ENCODE results near the gene UBL5. TPM values are rescaled to one million over a fixed set of nuclear protein-coding genes. Genes with fewer than 3 reads are reported as not detected.
A peak's percentile ranks its signal among the peaks of the same experiment; 100 is the strongest.
"Not testable (repeated sequence)": the region's sequence is repeated elsewhere in the genome, so short reads cannot be mapped to it uniquely, and the experiment has no call there.

The UBL5 gene
- total RNA-seq, 1 donor from 2014 or later, result 169 TPM

DNA sequence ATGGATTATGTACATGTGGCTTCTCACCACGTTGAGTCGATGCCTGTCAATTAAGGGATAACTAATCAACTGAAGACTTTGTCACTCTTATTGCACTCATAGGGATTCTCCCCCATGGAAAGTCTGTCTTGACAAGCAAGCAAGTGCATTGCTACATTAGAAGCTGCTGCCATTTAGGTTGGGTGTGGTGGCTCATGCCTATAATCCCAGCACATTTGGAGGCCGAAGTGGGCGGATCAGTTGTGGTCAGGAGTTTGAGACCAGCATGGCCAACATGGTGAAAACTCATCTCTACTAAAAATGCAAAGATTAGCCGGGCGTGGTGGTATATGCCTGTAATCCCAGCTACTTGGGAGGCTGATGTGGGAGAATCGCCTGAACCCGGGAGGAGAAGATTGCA, 40.9 kb upstream of the UBL5 start:
- no peak for DNase-seq (ENCODE audit: low spot score in 2 of 2)
- TF ChIP-seq, protein P1, sequence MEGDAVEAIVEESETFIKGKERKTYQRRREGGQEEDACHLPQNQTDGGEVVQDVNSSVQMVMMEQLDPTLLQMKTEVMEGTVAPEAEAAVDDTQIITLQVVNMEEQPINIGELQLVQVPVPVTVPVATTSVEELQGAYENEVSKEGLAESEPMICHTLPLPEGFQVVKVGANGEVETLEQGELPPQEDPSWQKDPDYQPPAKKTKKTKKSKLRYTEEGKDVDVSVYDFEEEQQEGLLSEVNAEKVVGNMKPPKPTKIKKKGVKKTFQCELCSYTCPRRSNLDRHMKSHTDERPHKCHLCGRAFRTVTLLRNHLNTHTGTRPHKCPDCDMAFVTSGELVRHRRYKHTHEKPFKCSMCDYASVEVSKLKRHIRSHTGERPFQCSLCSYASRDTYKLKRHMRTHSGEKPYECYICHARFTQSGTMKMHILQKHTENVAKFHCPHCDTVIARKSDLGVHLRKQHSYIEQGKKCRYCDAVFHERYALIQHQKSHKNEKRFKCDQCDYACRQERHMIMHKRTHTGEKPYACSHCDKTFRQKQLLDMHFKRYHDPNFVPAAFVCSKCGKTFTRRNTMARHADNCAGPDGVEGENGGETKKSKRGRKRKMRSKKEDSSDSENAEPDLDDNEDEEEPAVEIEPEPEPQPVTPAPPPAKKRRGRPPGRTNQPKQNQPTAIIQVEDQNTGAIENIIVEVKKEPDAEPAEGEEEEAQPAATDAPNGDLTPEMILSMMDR (IDR thresholded peaks at IDR 0.05), result no peak
- H3K4me1 ChIP-seq, result peaks cover 0 to 9% of the 10 kb centered on the region in 2 donors
- H3K27me3 ChIP-seq, result no peaks in the 10 kb centered on the region
- intact Hi-C loops (cut with DNase I), result loop anchor here (10.0 kb wide), 1 partner anchor 1862 kb away; the partner anchor contains the start of genes CTXN1 and SNAPC2
- H3K4me3 ChIP-seq, result peak overlapping the region in 1 of 2 donors; percentile 78
- no peaks in the 10 kb centered on the region for H3K9me3 ChIP-seq
- peak overlapping the region; percentile 98 for H3K27ac ChIP-seq
- H3K36me3 ChIP-seq, result no peaks in the 10 kb centered on the region

DNA sequence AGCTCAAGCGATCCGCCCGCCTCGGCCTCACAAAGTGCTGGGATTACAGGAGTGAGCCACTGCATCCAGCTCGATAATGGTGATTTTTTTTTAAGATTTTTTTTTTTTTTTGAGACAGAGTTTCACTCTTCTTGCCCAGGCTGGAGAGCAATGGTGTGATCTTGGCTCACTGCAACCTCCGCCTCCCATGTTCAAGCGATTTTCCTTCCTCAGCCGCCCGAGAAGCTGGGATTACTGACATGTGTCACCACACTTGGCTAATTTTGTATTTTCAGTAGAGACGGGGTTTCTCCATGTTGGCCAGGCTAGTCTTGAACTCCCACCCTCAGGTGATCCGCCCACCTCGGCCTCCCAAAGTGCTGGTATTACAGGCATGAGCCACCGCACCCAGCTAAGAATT, 39.1 kb upstream of the UBL5 start:
- H3K4me3 ChIP-seq; DNase-seq (ENCODE audit: low spot score in 2 of 2); H3K4me1 ChIP-seq; H3K36me3 ChIP-seq; H3K9me3 ChIP-seq; H3K27me3 ChIP-seq; H3K27ac ChIP-seq: not testable (repeated sequence)
- intact Hi-C loops (cut with DNase I), result loop anchor here (10.0 kb wide), 1 partner anchor 1864 kb away; the partner anchor contains the start of genes CTXN1 and SNAPC2

DNA sequence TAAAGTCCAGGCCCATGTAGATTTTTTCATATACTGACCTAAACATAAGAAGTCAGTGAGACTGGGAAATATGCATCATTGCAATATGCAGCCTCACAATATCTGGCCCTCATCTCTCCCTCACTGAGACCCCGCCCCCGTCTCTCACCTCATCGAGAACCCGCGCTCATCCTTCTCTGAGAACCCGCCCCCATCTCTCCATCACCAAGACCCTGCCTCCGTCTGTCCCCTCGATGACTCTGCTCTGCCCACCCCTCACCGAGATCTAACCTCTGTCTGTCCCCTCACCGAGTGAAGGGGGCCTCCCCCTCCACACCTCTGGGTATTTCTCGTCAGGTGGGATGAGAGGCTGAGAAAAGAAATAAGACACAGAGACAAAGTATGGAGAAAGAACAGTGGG, 38.7 kb upstream of the UBL5 start:
- TF ChIP-seq, protein P1 (IDR thresholded peaks at IDR 0.05), result no peak
- no peak overlapping the region for H3K27ac ChIP-seq
- intact Hi-C loops (cut with DNase I), result loop anchor here (10.0 kb wide), 1 partner anchor 1864 kb away; the partner anchor contains the start of genes CTXN1 and SNAPC2
- no peak for DNase-seq (ENCODE audit: low spot score in 2 of 2)
- no peak overlapping the region for H3K4me3 ChIP-seq
- H3K4me1 ChIP-seq, result peaks cover 0 to 9% of the 10 kb centered on the region in 2 donors
- no peaks in the 10 kb centered on the region for H3K9me3 ChIP-seq
- H3K36me3 ChIP-seq, result no peaks in the 10 kb centered on the region
- no peaks in the 10 kb centered on the region for H3K27me3 ChIP-seq

DNA sequence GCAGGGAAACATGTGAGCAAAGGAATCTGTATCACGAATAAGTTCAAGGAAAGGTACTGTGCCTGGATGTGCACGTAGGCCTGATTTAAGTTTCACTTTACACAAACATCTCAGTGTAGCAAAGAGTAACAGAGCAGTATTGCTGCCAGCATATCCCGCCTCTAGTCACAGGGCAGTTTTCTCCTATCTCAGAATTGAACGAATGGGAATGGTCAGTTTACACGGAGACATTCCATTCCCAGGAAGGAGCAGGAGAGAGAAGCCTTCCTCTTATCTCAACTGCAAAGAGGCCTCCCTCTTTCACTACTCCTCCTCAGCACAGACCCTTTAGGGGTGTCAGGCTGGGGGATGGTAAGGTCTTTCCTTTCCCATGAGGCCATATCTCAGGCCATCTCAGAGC, 38.1 kb upstream of the UBL5 start:
- H3K4me3 ChIP-seq; H3K36me3 ChIP-seq; DNase-seq (ENCODE audit: low spot score in 2 of 2); H3K9me3 ChIP-seq; H3K4me1 ChIP-seq; H3K27me3 ChIP-seq: not testable (repeated sequence)
- peak overlapping the region; percentile 15 to 46 for H3K27ac ChIP-seq
- intact Hi-C loops (cut with DNase I), result loop anchor here (10.0 kb wide), 1 partner anchor 1865 kb away; the partner anchor contains the start of genes CTXN1 and SNAPC2

DNA sequence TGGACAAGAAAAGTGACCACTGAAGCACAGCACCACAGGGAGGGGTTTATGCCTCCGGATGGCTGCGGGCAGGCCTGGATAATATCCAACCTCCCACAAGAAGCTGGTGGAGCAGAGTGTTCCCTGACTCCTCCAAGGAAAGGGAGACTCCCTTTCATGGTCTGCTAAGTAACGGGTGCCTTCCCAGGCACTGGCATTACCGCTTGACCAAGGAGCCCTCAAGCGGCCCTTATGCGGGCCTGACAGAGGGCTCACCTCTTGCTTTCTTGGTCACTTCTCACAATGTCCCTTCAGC, 36.7 kb upstream of the UBL5 start:
- DNase-seq (ENCODE audit: low spot score in 2 of 2), result not testable (repeated sequence)
- Histone ChIP-seq H3K4me3 (peak overlapping the region in 1 of 2 donors; percentile 91), H3K27ac (peak overlapping the region; percentile 76 to 97)

DNA sequence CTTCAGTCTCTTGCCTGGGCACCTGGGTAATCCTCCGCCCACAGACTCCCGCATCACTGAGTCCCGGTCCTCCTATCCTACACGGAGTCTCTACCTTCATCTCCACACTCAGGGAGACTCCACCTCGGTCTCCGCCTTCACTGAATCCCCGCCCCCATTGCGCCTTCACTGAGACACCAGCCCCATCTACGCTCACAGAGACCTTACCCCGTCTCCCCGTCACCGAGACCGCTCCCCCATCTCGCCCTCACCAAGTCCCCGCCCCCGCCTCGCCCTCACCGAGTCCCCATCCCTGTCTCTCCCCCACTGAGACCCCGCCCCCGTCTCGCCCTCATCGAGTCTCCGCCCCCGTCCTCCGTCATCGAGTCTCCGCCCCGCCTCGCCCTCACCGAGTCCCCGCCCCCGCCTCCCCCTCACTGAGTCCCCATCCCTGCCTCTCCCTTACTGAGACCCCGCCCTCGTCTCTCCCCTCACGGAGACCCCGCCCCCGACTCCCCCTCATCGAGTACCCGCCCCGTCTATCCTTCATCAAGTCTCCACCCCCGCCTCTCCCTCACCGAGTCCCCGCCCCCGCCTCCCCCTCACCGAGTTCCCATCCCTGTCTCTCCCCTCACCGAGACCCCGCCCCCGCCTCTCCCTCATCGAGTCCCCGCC, 36.0 kb upstream of the UBL5 start:
- intact Hi-C loops (cut with DNase I), result loop anchor here (1.0 to 10.0 kb wide), 10 partner anchors 23 to 651 kb away; partner anchors contain the start of genes FBXL12, PIN1, ZNF121 and ZNF266
- DNase-seq (ENCODE audit: low spot score in 2 of 2), result peak; percentile 90 to 98
- H3K27me3 ChIP-seq, result no peaks in the 10 kb centered on the region
- H3K9me3 ChIP-seq, result no peaks in the 10 kb centered on the region
- peak overlapping the region; percentile 84 to 91 for H3K4me3 ChIP-seq
- peaks cover 0 to 6% of the 10 kb centered on the region in 2 donors for H3K4me1 ChIP-seq
- H3K27ac ChIP-seq, result peak overlapping the region; percentile 97
- TF ChIP-seq, protein P1 (IDR thresholded peaks at IDR 0.05), result no peak
- H3K36me3 ChIP-seq, result no peaks in the 10 kb centered on the region

More for the DNA sequence above, 36.7 kb upstream of the UBL5 start:
- not testable (repeated sequence) for H3K4me1 ChIP-seq, H3K36me3 ChIP-seq, H3K27me3 ChIP-seq, H3K9me3 ChIP-seq
- intact Hi-C loops (cut with DNase I), result loop anchor here (2.0 to 10.0 kb wide), 3 partner anchors 206 to 356 kb away; partner anchors contain the start of genes ZNF121, ZNF266 and ZNF426

All from ascending aorta (tissue), 2 donors.